HT-29 (cell line): ENCODE data around the gene ANKDD1A. TPM values are rescaled to one million over a fixed set of nuclear protein-coding genes. Genes with fewer than 3 reads are reported as not detected.
A peak's percentile ranks its signal among the peaks of the same experiment; 100 is the strongest.

Experiments used
- DNase-seq: peaks from one replicate; pipeline ENCODE4 v3.0.0-alpha.2; 2015; ENCODE audit warnings: low spot score
- total RNA-seq: library from RNA; depleted of rRNA; stranded (reverse); fragments of >200 nt; shearing (Covaris generic); gene quantifications from 2 replicates; pipeline ENCODE4 v1.2.3, GENCODE V29; 2014

ANKDD1A gene
- total RNA-seq, 1 experiment from 2014 or later = 0.71 TPM

GRCh38 chr15:64961013-64961412 lies 49.3 kb downstream of the ANKDD1A start:
- no peak for DNase-seq

- no peak for DNase-seq
Observed at GRCh38 chr15:64969401-64969800, 57.7 kb downstream of the ANKDD1A start.

- DNase-seq = no peak
Observed at GRCh38 chr15:64970698-64971097, 59.0 kb downstream of the ANKDD1A start.

- no peak for DNase-seq
Observed at GRCh38 chr15:64975390-64975789, 63.7 kb downstream of the ANKDD1A start.

GRCh38 chr15:64979252-64979710 lies 67.6 kb downstream of the ANKDD1A start:
- no peak for DNase-seq

GRCh38 chr15:64981812-64982431 lies 70.2 kb downstream of the ANKDD1A start:
- DNase-seq = no peak

- DNase-seq = no peak
Observed at GRCh38 chr15:64982472-64982871, 70.8 kb downstream of the ANKDD1A start.

GRCh38 chr15:64985366-64986033 lies 73.8 kb downstream of the ANKDD1A start:
- DNase-seq = peak; percentile 88

GRCh38 chr15:64987136-64987535 lies 75.4 kb downstream of the ANKDD1A start:
- peak; percentile 24 for DNase-seq

GRCh38 chr15:64989416-64990167 lies 77.9 kb downstream of the ANKDD1A start, which contains the start of gene SPG21:
TSS of gene SPG21 (minus strand) at chr15:64989914. CDS start at chr15:64983569, 6,345 bp downstream.
- peak; percentile 95 for DNase-seq

GRCh38 chr15:64990168-64990470 lies 78.4 kb downstream of the ANKDD1A start:
- no peak for DNase-seq

- no peak for DNase-seq
Observed at GRCh38 chr15:64991536-64992135, 79.9 kb downstream of the ANKDD1A start.

GRCh38 chr15:64993290-64993689 lies 81.6 kb downstream of the ANKDD1A start:
- DNase-seq = no peak

GRCh38 chr15:64997066-64997465 lies 85.4 kb downstream of the ANKDD1A start:
- no peak for DNase-seq

GRCh38 chr15:64997745-64998375 lies 86.2 kb downstream of the ANKDD1A start:
- no peak for DNase-seq

GRCh38 chr15:65004993-65005392 lies 93.3 kb downstream of the ANKDD1A start:
- DNase-seq = no peak

GRCh38 chr15:65006876-65007275 lies 95.2 kb downstream of the ANKDD1A start:
- no peak for DNase-seq
